NCI-H1105 treated with DMSO at 0.1 percent for 48 hours (cell line): ENCODE results near the gene TMEM9B.
"Not testable (repeated sequence)": the region's sequence is repeated elsewhere in the genome, so short reads cannot be mapped to it uniquely, and the experiment has no call there.

ENCODE experiments used
- DNase-seq: peaks from one replicate; lab custom pipeline; 2025; lab: John Stamatoyannopoulos, UW

TMEM9B gene

GRCh38 chr11:8971924-8972316 is 7.7 kb upstream of the TMEM9B start:
- DNase-seq, result no peak

- DNase-seq, result no peak
Observed at GRCh38 chr11:8971196-8971923, 7.1 kb upstream of the TMEM9B start.

GRCh38 chr11:8967184-8967583 is 2.9 kb upstream of the TMEM9B start:
- DNase-seq, result no peak

GRCh38 chr11:8963569-8964323 is 496 bp downstream of the TMEM9B start:
- peak; percentile 86 for DNase-seq

GRCh38 chr11:8962841-8963240 is 1.4 kb downstream of the TMEM9B start:
- DNase-seq, result no peak

GRCh38 chr11:8961401-8961800 is 2.8 kb downstream of the TMEM9B start:
- DNase-seq, result no peak

GRCh38 chr11:8959546-8960166 is 4.6 kb downstream of the TMEM9B start:
- DNase-seq, result peak; percentile 29

DNA sequence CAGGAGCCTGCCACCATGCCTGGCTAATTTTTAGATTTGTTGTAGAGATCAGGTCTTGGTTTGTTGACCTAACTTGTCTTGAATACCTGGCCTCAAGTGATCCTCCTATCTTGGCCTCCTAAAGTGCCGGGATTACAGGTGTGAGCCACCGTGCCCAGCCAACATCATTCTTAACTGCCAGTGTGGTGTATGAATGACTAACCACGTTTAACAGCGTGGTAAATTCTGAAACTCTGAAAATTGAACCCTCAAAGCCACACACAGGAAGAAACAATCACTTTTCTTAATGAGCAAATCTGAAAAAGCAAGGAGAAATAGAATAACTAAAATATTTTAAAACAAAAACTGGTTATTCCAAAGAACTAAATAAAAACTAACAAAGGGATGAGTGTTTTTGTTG is 7.4 kb downstream of the TMEM9B start:
- no peak for DNase-seq

- DNase-seq, result no peak
Observed at GRCh38 chr11:8948886-8949285, 15.4 kb downstream of the TMEM9B start.

DNA sequence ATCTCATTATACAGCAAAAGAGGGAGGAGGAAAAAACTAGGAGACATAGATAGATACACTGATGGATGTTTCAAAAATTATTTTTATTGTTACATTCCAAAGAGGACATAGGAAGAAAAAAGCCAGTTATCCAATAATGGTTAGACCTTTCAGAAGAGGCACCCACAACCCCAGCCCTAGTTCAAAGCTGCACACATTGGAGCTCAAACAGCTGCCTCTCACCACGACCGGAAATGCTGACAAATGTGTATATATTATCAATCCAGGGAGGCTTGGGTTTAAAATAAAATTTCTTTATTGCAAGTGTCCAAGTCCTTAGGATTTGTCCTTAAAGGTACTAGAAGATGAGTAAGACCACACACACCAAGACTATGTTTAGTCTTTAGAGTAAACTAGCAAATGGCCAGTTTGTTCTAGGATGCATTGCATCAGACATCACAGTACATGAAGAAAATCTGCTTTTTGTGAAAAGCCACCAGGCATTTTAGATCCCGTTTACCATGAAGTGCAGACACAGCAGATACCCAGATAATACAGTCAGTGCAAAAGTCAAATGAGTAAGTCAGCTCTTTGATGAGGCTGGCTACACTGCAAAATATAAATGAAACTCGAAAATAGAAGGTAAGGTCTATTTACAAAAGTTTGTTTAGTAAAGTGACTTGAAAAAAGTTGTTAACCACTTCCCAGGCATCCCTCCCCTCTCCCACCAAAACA is 16.9 kb downstream of the TMEM9B start:
- no peak for DNase-seq

- no peak for DNase-seq
Observed at GRCh38 chr11:8942518-8943066, 21.6 kb downstream of the TMEM9B start, which contains the start of gene ASCL3. ASCL3 (minus strand) TSS chr11:8943016; CDS start chr11:8938161, 4,855 bp downstream.

DNA sequence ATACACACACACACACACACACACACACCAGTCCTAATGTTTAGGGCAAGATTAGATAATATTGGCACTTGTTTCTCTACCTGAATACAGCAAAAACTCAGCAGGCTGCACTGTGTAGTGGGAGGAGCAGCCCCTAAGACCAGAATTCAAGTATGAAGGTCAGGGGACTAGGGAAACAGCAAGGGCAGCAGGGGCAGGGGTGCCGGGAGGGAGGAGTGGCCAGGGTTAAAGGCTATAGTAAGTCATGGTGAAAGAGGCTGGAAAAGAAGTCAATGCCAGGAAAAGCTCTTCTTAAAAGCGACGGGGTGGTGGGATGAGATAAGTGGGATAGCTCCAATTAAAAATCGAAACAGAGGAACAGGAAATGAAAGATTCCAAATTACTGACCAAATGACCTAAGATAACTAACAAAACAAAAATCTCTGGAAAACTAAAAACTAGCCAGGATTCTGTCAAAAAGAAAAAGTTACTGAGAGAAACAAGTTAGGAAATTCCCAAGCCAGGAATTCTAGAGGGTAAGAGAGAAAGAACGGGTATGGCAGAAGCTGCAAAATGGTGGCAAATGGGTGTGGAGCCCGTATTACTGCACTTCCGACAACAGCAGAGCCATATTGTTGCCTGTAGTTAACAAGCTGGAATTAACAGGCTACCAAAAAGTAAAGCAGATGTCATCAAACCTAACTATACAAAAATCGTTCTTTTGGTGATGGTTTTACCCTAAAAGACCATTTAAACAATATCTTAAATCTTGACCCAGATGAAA is 22.7 kb downstream of the TMEM9B start:
- no peak for DNase-seq

DNA sequence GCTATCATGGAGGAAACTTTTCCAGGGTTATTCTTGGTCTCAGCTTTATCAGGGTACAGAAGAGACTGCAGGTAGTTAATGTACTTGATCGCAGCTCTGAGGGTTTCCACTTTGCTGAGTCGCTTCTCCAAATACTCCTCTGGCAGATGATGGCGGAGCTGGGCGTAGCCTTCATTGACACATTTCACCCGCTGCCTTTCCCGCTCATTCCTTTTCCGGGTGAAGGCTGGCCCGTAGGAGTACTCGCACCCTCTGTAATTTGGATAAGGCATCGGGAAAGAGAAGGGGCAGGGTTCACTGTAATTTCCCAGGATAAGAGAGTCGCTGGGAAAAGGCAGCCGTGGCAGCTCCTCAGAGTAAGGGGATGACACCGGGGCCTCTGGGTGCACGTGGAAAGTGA is 26.6 kb downstream of the TMEM9B start:
- no peak for DNase-seq

- no peak for DNase-seq
Observed at GRCh38 chr11:8937159-8937558, 27.1 kb downstream of the TMEM9B start.

DNA sequence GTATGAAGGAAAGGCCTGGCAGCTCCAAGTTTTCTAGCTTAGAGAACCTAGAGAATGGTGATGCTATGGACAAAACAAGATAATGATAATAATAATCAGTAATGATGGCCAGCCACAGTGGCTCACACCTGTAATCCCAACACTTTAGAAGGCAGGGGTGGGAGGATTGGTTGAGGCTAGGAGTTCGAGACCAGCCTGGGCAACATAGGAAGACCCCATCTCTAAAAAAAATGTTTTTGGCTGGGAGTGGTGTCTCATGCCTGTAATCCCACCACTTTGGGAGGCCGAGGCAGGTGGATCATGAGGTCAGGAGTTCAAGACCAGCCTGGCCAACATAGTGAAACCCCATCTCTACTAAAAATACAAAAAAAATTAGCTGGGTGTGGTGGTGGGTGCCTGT is 28.5 kb downstream of the TMEM9B start:
- DNase-seq, result not testable (repeated sequence)

DNA sequence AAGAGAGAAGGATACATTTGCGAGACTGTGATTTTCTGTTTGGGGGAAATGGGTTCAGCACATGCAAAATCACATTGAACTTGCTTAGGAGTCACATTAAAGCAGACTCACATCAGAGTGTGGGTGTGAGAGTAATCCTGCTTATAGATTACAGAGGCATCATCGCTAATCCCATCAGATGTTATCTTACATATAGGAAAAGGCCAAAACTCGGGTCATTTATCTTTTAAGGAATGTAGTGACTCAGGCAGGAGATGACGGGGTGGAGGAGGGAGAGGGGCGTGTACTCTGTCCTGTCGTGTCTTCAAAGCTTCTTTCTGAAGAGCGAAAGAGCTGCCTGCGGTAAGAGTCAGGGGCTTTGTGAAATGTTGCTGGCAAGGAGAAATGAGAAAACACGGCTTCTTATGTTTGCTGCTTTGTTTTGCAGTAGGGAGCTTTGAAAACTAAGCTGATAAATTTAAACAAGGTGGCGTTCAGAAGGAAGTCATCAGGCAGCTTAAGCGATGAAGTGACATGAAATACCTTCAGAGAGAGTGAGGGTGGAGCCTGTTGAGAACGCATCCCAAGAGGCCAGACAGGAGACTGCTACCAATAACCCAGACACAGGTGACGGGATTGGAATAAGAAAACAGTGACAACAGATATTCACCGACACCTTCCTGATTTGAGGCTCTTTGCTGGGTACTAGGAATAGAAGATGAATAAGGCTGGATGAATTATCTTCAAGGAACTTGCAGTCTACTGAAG is 29.3 kb downstream of the TMEM9B start:
- no peak for DNase-seq

- DNase-seq, result no peak
Observed at GRCh38 chr11:8933931-8934330, 30.3 kb downstream of the TMEM9B start.

GRCh38 chr11:8932564-8933180 is 31.6 kb downstream of the TMEM9B start, which contains the start of gene C11orf16:
C11orf16 (minus strand) TSS chr11:8932947; CDS start chr11:8932308, 639 bp downstream.
- no peak for DNase-seq

GRCh38 chr11:8930456-8931175 is 33.6 kb downstream of the TMEM9B start:
- no peak for DNase-seq
